Endothelial cell of umbilical vein (primary cell): ENCODE results near the gene DSG3. TPM values are rescaled to one million over a fixed set of nuclear protein-coding genes. Genes with fewer than 3 reads are reported as not detected.

ENCODE experiments used
- BruUV-seq: library from RNA; stranded (reverse); fragments of 400-500 nt; replicated peaks from 2 replicates; lab custom pipeline; 2021; lab: Mats Ljungman, UMichigan
- CTCF ChIA-PET: fragments of 300-600, 350-600 bp; sonication (Branson Sonifier 250); formaldehyde crosslinking; loops from one replicate; lab custom pipeline; 2021; ENCODE audit warnings: antibody characterized with exemption, inconsistent platforms; lab: Charles Lee
- POLR2A ChIA-PET: fragments of 300-600, 350-600 bp; sonication (Branson Sonifier 250); formaldehyde crosslinking; loops from one replicate; lab custom pipeline; 2021; ENCODE audit warnings: antibody characterized with exemption, inconsistent platforms; lab: Charles Lee
- DNase-seq: peaks from one replicate; pipeline ENCODE4 v3.0.0-alpha.2; 2011; ENCODE audit warnings: low read depth, low spot score
- FAIRE-seq: peaks from 2 replicates; lab custom pipeline; 2011; peaks lifted over from hg19 to GRCh38; lab: Jason Lieb, UNC
- H2AFZ ChIP-seq: 2 replicates; pipeline ENCODE4 v1.6.0; 2012; ENCODE audit warnings: low read depth, low read length, control low read depth, inconsistent platforms
- H3K27ac ChIP-seq: 2 replicates; pipeline ENCODE4 v1.5.1; 2011; ENCODE audit warnings: low read depth, mild to moderate bottlenecking, control low read depth, low read length, moderate library complexity; ENCODE audit not compliant: insufficient read depth
- H3K27me3 ChIP-seq, 2 experiments: 2 replicates each; pipeline versions ENCODE4 v1.6.0 to v1.6.1; 2011; ENCODE audit warnings: low read length in 2 of 2, mixed read lengths in 1 of 2; ENCODE audit not compliant: control insufficient read depth in 2 of 2, insufficient read depth in 2 of 2
- H3K36me3 ChIP-seq, 2 experiments: 2 replicates in 1 of 2; 3 replicates in 1 of 2; pipeline ENCODE4 v1.5.1; 2011; ENCODE audit warnings: low read length in 2 of 2, mild to moderate bottlenecking in 1 of 2, moderate library complexity in 1 of 2; ENCODE audit not compliant: control insufficient read depth in 2 of 2, insufficient read depth in 2 of 2; ENCODE audit errors: extremely low read depth in 1 of 2
- H3K4me1 ChIP-seq: 3 replicates; pipeline ENCODE4 v1.5.1; 2011; ENCODE audit warnings: mild to moderate bottlenecking, low read length; ENCODE audit not compliant: control insufficient read depth, insufficient read depth; ENCODE audit errors: extremely low read depth
- H3K4me2 ChIP-seq: 2 replicates; pipeline ENCODE4 v1.6.1; 2011; ENCODE audit warnings: low read length, control low read depth, mixed read lengths; ENCODE audit not compliant: insufficient read depth
- H3K4me3 ChIP-seq, 3 experiments: fragments of 200-600 bp in 1 of 3; sonication (generic), shearing (Covaris generic) in 1 of 3; replicated peaks in 1 of 3; 2 replicates each; pipeline ENCODE4 v1.5.1; 2011 to 2016; ENCODE audit warnings: control low read depth in 3 of 3, low read length in 3 of 3, mild to moderate bottlenecking in 2 of 3, inconsistent platforms in 1 of 3, low read depth in 1 of 3, moderate library complexity in 1 of 3; ENCODE audit not compliant: insufficient read depth in 1 of 3
- H3K79me2 ChIP-seq: 2 replicates; pipeline ENCODE4 v1.6.0; 2012; ENCODE audit warnings: low read length, inconsistent platforms; ENCODE audit not compliant: control insufficient read depth, insufficient read depth
- H3K9ac ChIP-seq: replicated peaks from 2 replicates; pipeline ENCODE3; 2011; ENCODE audit warnings: low read length, control low read depth; ENCODE audit not compliant: insufficient read depth; ENCODE audit errors: extremely low read depth
- H3K9me1 ChIP-seq: replicated peaks from 3 replicates; pipeline ENCODE4 v1.6.0; 2011; ENCODE audit warnings: mild to moderate bottlenecking, low read length; ENCODE audit not compliant: control insufficient read depth, insufficient read depth; ENCODE audit errors: extremely low read depth
- H3K9me3 ChIP-seq: replicated peaks from 2 replicates; pipeline ENCODE4 v1.5.1; 2012; ENCODE audit warnings: low read length, inconsistent platforms; ENCODE audit not compliant: control insufficient read depth, insufficient read depth
- H4K20me1 ChIP-seq: replicated peaks from 2 replicates; pipeline ENCODE3; 2011; ENCODE audit warnings: mild to moderate bottlenecking, low read length; ENCODE audit not compliant: control insufficient read depth, insufficient read depth; ENCODE audit errors: extremely low read depth
- EZH2 ChIP-seq: IDR thresholded peaks from 2 replicates; pipeline ENCODE4 v1.6.1; 2012; ENCODE audit warnings: borderline replicate concordance, low read depth, mild to moderate bottlenecking, moderate library complexity, low read length, inconsistent platforms; ENCODE audit not compliant: severe bottlenecking
- FOS ChIP-seq: IDR thresholded peaks from 2 replicates; pipeline ENCODE4 v1.6.1; 2011; ENCODE audit warnings: mild to moderate bottlenecking, low read length, moderate library complexity, borderline replicate concordance; ENCODE audit not compliant: insufficient read depth
- GATA2 ChIP-seq: IDR thresholded peaks from 2 replicates; pipeline ENCODE4 v1.7.0; 2011; ENCODE audit warnings: low read depth, mild to moderate bottlenecking, moderate library complexity, mixed read lengths, low read length; ENCODE audit not compliant: insufficient read length, insufficient read depth
- JUN ChIP-seq: IDR thresholded peaks from 2 replicates; pipeline ENCODE4 v1.6.1; 2011; ENCODE audit warnings: borderline replicate concordance, low read depth; ENCODE audit not compliant: insufficient read length, insufficient read depth
- MYC ChIP-seq: IDR thresholded peaks from one replicate; pipeline ENCODE4 v1.6.1; 2011; ENCODE audit warnings: mild to moderate bottlenecking, low read depth, low read length
- POLR2A ChIP-seq: IDR thresholded peaks from 2 replicates; pipeline ENCODE4 v1.6.1; 2012; ENCODE audit warnings: low read depth, mild to moderate bottlenecking, control low read depth, low read length
- POLR2AphosphoS5 ChIP-seq: IDR thresholded peaks from 2 replicates; pipeline ENCODE4 v1.6.1; 2012; ENCODE audit warnings: low read depth, mild to moderate bottlenecking, control low read depth, low read length, moderate library complexity; ENCODE audit not compliant: insufficient read depth
- dilution Hi-C: fragments of 300-500 bp; cut with MboI; formaldehyde crosslinking; loops from one replicate; pipeline ENCODE4 v1.15.0; 2019; ENCODE audit warnings: low sequenced_read_pairs; ENCODE audit not compliant: extremely low pct_ligation_motif_present
- intact Hi-C: fragments of 100-400 bp; cut with micrococcal nuclease; formaldehyde crosslinking; loops from one replicate; pipeline ENCODE4 v1.10.0; 2022
- polyA plus RNA-seq, 4 experiments: library from polyadenylated mRNA; depleted of rRNA in 3 of 4; stranded (reverse) in 3 of 4; unstranded in 1 of 4; fragments of >200 nt; gene quantifications; 2 replicates each; pipeline versions ENCODE4 v1.2.1 to v1.2.3, GENCODE V29; 2011 to 2012; ENCODE audit warnings: missing spikeins in 1 of 4
- total RNA-seq: library from RNA; stranded (reverse); gene quantifications from 2 replicates; pipeline ENCODE4 v1.2.3, GENCODE V29; 2021
- TF ChIP-seq, protein P1 (sequence below): IDR thresholded peaks from 2 replicates; pipeline ENCODE4 v1.6.1; 2011; ENCODE audit not compliant: insufficient read depth, insufficient read length
- TF ChIP-seq, protein P2 (sequence below), 2 donors: IDR thresholded peaks; 1 replicate in 1 of 2; 2 replicates in 1 of 2; pipeline ENCODE4 v1.5.1; 2011; ENCODE audit warnings: low read length in 2 of 2, mild to moderate bottlenecking in 2 of 2, moderate library complexity in 2 of 2, control low read depth in 1 of 2, inconsistent platforms in 1 of 2, low read depth in 1 of 2; ENCODE audit not compliant: insufficient read depth in 1 of 2; ENCODE audit errors: extremely low read depth in 1 of 2

The DSG3 gene
- total and polyA plus RNA-seq, 2 donors (not counting 3 experiments of a cell fraction or from before 2014, with no cell fraction given), result 0.07 TPM; not detected in 1

DNA sequence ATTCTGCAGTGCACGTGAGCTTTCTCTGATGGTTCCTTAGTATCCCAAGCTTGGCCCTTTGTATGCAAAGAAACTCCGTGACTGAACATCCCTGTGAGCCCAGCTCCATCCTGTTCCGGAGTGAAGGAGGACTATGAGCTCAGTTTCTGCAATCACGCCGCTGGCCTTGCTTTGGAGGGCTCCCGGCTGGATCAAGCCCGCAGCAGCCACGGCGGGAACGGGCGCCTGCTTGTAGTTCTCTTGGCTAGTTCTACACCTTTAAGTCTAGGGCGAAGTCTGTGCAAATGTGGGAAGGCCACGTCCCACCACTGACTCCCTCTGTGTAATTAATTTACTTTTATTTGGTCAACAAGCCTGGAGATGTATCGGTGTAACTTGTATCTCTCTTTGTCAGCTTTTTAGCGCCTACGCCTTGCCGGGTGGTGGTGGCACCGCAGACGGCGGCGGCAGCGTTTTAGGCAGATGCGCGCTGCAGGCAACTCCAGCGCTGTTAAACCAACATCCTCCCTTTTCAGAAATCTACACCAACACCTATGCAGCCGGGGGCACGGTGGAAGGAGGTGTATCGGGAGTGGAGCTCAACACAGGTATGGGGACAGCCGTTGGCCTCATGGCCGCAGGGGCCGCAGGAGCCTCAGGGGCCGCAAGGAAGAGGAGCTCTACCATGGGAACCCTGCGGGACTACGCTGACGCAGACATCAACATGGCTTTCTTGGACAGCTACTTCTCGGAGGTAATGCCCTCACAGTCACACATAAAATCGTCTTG is 36.6 kb upstream of the DSG3 start:
- Histone ChIP-seq H3K9me1 (no peaks in the 10 kb centered on the region), H4K20me1 (no peaks in the 10 kb centered on the region), H3K27me3 (no peaks in the 10 kb centered on the region), H3K27ac (no peak overlapping the region), H3K9ac (no peak overlapping the region), H3K4me3 (no peak overlapping the region), H3K4me2 (no peak overlapping the region), H3K9me3 (no peaks in the 10 kb centered on the region), H2AFZ (no peak overlapping the region), H3K4me1 (no peaks in the 10 kb centered on the region), H3K79me2 (no peaks in the 10 kb centered on the region), H3K36me3 (no peaks in the 10 kb centered on the region)
- no peak for FAIRE-seq
- intact Hi-C loops, result no loop called here
- DNase-seq, result no peak
- BruUV-seq, result no TSS peak
- TF ChIP-seq, protein P1, sequence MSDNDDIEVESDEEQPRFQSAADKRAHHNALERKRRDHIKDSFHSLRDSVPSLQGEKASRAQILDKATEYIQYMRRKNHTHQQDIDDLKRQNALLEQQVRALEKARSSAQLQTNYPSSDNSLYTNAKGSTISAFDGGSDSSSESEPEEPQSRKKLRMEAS, result no peak
- TF ChIP-seq POLR2A, result no peak
- TF ChIP-seq, protein P2, sequence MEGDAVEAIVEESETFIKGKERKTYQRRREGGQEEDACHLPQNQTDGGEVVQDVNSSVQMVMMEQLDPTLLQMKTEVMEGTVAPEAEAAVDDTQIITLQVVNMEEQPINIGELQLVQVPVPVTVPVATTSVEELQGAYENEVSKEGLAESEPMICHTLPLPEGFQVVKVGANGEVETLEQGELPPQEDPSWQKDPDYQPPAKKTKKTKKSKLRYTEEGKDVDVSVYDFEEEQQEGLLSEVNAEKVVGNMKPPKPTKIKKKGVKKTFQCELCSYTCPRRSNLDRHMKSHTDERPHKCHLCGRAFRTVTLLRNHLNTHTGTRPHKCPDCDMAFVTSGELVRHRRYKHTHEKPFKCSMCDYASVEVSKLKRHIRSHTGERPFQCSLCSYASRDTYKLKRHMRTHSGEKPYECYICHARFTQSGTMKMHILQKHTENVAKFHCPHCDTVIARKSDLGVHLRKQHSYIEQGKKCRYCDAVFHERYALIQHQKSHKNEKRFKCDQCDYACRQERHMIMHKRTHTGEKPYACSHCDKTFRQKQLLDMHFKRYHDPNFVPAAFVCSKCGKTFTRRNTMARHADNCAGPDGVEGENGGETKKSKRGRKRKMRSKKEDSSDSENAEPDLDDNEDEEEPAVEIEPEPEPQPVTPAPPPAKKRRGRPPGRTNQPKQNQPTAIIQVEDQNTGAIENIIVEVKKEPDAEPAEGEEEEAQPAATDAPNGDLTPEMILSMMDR (IDR thresholded peaks at IDR 0.05; ENCODE audit: extremely low read depth in 1 of 2, insufficient read depth in 1 of 2, low read depth in 1 of 2, low read length in 2 of 2), result no peak
- no peak for TF ChIP-seq POLR2AphosphoS5
- TF ChIP-seq FOS, result no peak
- no peak for TF ChIP-seq EZH2
- TF ChIP-seq MYC, result no peak
- no peak for TF ChIP-seq JUN
- no peak for TF ChIP-seq GATA2
- CTCF ChIA-PET, result no interaction called here
- POLR2A ChIA-PET, result no interaction called here
- dilution Hi-C loops, result no loop called here
